ENCODE measurements around the gene RNF2.

DNA sequence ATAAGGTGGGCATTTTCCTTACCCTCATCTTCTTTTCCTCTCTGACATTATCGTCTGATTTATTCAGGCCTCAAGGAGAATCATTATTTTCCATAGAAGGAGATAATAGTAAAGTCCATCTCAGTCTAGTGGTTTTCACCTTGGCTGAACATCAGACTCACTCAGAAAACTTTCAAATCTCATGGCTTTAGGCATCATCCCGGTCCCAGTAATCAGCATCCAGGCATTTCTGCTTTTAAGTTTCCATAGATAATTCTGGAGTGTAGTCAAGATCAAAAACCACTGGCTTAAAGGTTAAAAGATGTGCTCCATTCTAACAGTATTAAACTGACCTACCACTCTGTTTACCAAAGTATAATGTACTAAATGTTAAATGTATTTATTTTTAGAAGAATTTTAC lies 49.4 kb downstream of the RNF2 start:
- no peak for TF ChIP-seq ZBTB33 (CRISPR knock-in tag; IDR thresholded peaks at IDR 0.05)
- TF ChIP-seq ELF4 (CRISPR knock-in tag; IDR thresholded peaks at IDR 0.05; ENCODE audit: borderline replicate concordance), result no peak
- no peak for TF ChIP-seq ZSCAN30 (CRISPR knock-in tag; IDR thresholded peaks at IDR 0.05)
- TF ChIP-seq ZNF646 (CRISPR knock-in tag; IDR thresholded peaks at IDR 0.05), result no peak
- no peak for TF ChIP-seq XBP1 (CRISPR knock-in tag; IDR thresholded peaks at IDR 0.05)
- TF ChIP-seq, protein P1, sequence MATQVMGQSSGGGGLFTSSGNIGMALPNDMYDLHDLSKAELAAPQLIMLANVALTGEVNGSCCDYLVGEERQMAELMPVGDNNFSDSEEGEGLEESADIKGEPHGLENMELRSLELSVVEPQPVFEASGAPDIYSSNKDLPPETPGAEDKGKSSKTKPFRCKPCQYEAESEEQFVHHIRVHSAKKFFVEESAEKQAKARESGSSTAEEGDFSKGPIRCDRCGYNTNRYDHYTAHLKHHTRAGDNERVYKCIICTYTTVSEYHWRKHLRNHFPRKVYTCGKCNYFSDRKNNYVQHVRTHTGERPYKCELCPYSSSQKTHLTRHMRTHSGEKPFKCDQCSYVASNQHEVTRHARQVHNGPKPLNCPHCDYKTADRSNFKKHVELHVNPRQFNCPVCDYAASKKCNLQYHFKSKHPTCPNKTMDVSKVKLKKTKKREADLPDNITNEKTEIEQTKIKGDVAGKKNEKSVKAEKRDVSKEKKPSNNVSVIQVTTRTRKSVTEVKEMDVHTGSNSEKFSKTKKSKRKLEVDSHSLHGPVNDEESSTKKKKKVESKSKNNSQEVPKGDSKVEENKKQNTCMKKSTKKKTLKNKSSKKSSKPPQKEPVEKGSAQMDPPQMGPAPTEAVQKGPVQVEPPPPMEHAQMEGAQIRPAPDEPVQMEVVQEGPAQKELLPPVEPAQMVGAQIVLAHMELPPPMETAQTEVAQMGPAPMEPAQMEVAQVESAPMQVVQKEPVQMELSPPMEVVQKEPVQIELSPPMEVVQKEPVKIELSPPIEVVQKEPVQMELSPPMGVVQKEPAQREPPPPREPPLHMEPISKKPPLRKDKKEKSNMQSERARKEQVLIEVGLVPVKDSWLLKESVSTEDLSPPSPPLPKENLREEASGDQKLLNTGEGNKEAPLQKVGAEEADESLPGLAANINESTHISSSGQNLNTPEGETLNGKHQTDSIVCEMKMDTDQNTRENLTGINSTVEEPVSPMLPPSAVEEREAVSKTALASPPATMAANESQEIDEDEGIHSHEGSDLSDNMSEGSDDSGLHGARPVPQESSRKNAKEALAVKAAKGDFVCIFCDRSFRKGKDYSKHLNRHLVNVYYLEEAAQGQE (IDR thresholded peaks at IDR 0.05; ENCODE audit: borderline replicate concordance in 1 of 2, low read depth in 1 of 2, low read length in 2 of 2), result no peak
- TF ChIP-seq FOXA1 (IDR thresholded peaks at IDR 0.05), result no peak
- no peak for TF ChIP-seq FOXA1 (CRISPR knock-in tag; IDR thresholded peaks at IDR 0.05)
- no peak for TF ChIP-seq CCDC6 (CRISPR knock-in tag; IDR thresholded peaks at IDR 0.05)
- TF ChIP-seq ZNF670 (CRISPR knock-in tag; IDR thresholded peaks at IDR 0.05; ENCODE audit: borderline replicate concordance), result no peak
- TF ChIP-seq ZNF563 (CRISPR knock-in tag; IDR thresholded peaks at IDR 0.05), result no peak
- no peak for TF ChIP-seq TCF7 (IDR thresholded peaks at IDR 0.05; ENCODE audit: low read depth)
- no peak for TF ChIP-seq CREB1 (IDR thresholded peaks at IDR 0.05)
- TF ChIP-seq CREB1 (CRISPR knock-in tag; IDR thresholded peaks at IDR 0.05), result no peak

Data from HepG2 (cell line).